Measurements from ENCODE around the gene WDR11.

DNA sequence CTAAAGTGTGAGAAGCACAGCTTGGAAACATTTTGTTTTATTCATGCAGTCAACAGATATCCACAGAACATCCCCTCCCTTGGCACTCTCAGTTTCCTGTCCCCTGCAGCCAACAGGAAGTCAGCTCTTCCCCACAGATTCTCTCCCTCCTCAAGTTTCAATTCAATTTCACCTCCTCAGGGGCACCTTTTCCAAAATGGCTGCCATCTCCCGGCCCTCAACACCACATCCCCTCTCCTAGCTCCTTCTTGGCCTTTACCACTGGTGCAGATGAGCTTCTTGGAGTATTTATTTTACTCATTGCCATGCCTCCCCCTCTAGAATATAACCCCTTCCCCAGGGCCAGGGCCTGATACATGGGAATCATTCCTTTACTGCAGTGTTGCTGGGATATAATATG is 94.0 kb downstream of the WDR11 start:
- TF ChIP-seq, protein P1, sequence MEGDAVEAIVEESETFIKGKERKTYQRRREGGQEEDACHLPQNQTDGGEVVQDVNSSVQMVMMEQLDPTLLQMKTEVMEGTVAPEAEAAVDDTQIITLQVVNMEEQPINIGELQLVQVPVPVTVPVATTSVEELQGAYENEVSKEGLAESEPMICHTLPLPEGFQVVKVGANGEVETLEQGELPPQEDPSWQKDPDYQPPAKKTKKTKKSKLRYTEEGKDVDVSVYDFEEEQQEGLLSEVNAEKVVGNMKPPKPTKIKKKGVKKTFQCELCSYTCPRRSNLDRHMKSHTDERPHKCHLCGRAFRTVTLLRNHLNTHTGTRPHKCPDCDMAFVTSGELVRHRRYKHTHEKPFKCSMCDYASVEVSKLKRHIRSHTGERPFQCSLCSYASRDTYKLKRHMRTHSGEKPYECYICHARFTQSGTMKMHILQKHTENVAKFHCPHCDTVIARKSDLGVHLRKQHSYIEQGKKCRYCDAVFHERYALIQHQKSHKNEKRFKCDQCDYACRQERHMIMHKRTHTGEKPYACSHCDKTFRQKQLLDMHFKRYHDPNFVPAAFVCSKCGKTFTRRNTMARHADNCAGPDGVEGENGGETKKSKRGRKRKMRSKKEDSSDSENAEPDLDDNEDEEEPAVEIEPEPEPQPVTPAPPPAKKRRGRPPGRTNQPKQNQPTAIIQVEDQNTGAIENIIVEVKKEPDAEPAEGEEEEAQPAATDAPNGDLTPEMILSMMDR (IDR thresholded peaks at IDR 0.05; ENCODE audit: low read depth, low read length, poor library complexity, severe bottlenecking) = no peak
- TF ChIP-seq EZH2phosphoT487 (IDR thresholded peaks at IDR 0.05; ENCODE audit: borderline replicate concordance, low read length) = no peak
